HUES64 (cell line): ENCODE data around the gene DOCK11.
A peak's percentile ranks its signal among the peaks of the same experiment; 100 is the strongest.

ENCODE experiments used
- H3K27ac ChIP-seq: 2 replicates; pipeline ENCODE4 v1.7.0; 2013; ENCODE audit warnings: low read depth, low read length, inconsistent platforms
- H3K27me3 ChIP-seq: 2 replicates; pipeline ENCODE4 v1.6.1; 2013; ENCODE audit warnings: mild to moderate bottlenecking, low read length; ENCODE audit not compliant: insufficient read depth
- H3K36me3 ChIP-seq: 2 replicates; pipeline ENCODE4 v1.6.1; 2013; ENCODE audit warnings: mild to moderate bottlenecking, low read length; ENCODE audit not compliant: insufficient read depth
- H3K4me1 ChIP-seq: 2 replicates; pipeline ENCODE4 v1.6.1; 2013; ENCODE audit warnings: mild to moderate bottlenecking, low read length, moderate library complexity; ENCODE audit not compliant: insufficient read depth
- H3K4me3 ChIP-seq: 2 replicates; pipeline ENCODE4 v1.5.1; 2013; ENCODE audit warnings: mild to moderate bottlenecking, low read length, moderate library complexity
- H3K9ac ChIP-seq: 2 replicates; pipeline ENCODE4 v1.6.1; 2013; ENCODE audit warnings: mild to moderate bottlenecking, low read depth, low read length
- H3K9me3 ChIP-seq: 2 replicates; pipeline ENCODE4 v1.6.1; 2013; ENCODE audit warnings: low read depth, low read length; ENCODE audit not compliant: insufficient read depth
- WGBS: fragments of 150-250, 120-280 bp; methylation state at CpG from one replicate; pipeline ENCODE4 v1.1.7; 2013; ENCODE audit warnings: missing lambda C conversion rate; 5-methylcytosine and 5-hydroxymethylcytosine counted together

DOCK11 gene

DNA sequence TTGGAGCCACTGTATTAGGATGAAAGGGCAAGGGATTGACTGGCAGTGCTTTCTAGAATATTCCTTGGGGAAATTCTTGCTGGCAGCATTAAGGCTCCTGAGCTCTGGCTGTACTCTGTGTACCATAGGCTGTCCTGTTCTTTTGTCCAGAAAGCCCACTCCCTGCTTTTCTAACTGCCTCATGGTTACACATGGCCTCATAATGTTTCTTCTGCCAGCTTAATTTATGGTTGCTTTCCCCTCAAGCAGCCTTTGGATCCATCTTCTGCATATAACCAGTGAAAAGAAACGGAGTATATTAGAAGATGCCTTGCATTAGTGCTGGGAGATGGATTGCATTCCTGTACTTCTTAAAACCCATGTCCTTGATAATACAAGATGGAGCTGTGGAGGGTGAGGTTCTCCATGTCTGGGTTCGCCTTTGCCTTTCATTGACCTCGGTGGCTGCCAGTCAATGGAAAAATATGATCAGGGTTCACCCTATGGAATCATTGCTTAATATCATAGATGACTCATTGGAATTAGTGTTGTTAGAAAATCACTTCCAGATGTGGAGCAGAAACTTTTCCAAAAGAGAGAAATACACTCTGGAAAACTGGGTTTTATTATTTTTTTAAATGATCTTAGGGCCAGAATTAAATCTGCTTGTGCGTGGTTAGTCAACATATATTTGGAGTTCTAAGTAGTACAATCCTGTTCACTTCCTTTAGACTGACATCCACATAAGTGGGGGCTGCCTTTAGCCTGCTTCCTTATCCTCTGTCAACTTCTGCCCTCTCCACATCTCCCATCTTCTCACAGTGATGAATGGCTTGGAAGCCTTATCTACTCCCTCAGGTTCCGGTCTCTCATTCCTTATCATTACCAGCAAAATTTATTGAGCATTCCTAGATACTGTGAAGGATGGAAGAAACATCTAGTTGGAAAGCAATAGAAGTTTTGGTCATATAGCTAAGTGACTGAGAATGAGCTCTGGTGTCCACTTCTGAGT is 24.9 kb downstream of the DOCK11 start:
- 84% methylated on average over 3 of the region's 5 CpGs for WGBS
- H3K9me3 ChIP-seq = no peaks in the 10 kb centered on the region
- H3K27me3 ChIP-seq = no peaks in the 10 kb centered on the region
- H3K9ac ChIP-seq = no peak overlapping the region
- H3K4me1 ChIP-seq = no peaks in the 10 kb centered on the region; the same call in 1 of the 2 replicates
- H3K4me3 ChIP-seq = no peak overlapping the region
- H3K36me3 ChIP-seq = no peaks in the 10 kb centered on the region
- H3K27ac ChIP-seq = no peak overlapping the region

DNA sequence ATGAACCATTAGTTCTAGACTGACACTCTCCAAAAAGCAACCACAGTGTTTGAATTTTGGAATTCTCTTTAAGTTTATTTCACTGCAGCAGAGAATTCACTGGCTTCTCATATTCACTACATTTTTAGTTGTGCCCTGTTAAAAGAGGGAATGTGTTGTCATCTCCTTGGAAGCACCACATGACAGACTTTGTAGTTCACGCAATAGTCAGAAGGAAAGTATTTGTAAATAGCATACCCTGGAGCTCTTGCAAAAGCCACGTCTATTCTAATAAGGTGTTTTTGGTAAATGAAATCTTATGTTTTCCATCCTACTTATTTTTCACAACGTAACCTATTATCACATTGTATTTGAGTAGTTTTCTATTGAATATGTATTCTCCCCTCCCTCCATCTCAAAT is 25.8 kb downstream of the DOCK11 start:
- H3K4me1 ChIP-seq = peaks cover 7% of the 10 kb centered on the region
- no peak overlapping the region for H3K27ac ChIP-seq
- WGBS = 100% methylated on average over 1 of the region's 3 CpGs

DNA sequence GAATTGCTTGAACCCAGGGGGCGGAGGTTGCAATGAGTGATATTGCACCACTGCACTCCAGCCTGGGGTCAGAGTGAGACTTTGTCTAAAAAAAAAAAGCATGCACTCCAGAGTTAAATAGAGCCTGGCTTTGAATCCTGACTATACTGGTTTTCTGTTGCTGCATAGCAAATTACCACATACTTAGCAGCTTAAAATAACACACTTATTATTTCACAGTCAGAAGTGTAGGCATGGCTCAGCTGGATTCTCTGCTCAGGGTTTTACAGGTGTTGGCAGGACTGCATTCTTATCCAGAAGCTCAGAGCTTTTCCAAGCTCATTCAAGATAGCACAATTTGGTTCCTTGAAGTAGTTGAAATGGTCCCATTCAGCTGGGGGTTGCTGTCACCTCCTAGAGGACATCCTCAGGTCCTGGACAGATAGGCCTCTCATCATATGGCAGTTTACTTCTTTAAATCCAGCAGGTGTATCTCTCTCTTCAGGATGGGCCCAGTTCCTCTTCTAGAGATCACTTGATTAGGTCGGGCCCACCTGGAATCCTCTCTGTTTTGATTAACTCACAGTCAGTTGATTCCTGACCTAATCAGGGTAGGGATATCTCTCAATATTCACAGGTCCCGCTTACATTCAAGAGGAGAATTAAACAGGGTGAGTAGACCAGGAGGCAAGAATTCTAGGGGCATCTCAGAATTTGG is 26.8 kb downstream of the DOCK11 start:
- 95% methylated on average over 3 of the region's 3 CpGs for WGBS
- H3K9me3 ChIP-seq = no peaks in the 10 kb centered on the region
- H3K4me3 ChIP-seq = no peak overlapping the region
- no peaks in the 10 kb centered on the region for H3K27me3 ChIP-seq
- H3K36me3 ChIP-seq = no peaks in the 10 kb centered on the region
- H3K27ac ChIP-seq = no peak overlapping the region
- H3K4me1 ChIP-seq = peaks cover 8% of the 10 kb centered on the region
- H3K9ac ChIP-seq = no peak overlapping the region

More for the DNA sequence above, 25.8 kb downstream of the DOCK11 start:
- no peaks in the 10 kb centered on the region for H3K9me3 ChIP-seq
- no peak overlapping the region for H3K9ac ChIP-seq
- no peak overlapping the region for H3K4me3 ChIP-seq
- H3K27me3 ChIP-seq = no peaks in the 10 kb centered on the region
- no peaks in the 10 kb centered on the region for H3K36me3 ChIP-seq

DNA sequence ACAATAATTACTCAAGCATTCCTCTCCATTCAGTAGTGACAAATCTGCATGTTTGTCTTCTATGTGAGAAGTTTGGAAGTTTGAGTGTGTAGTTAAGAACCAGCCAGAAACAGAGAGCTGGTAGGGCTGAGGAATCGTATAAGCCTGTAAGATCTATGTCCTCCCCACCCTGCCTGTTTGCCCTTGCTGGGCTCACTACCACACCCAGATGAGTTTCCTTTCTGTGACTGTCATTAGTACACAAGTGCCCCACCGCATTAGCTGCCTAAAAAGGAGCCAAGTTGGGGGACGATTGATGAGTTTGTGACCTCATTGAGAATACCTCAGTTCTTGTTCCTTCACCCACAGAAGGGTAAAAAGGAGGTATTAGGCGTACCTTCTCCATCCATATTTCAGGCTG is 28.3 kb downstream of the DOCK11 start:
- Histone ChIP-seq H3K36me3 (no peaks in the 10 kb centered on the region), H3K9ac (no peak overlapping the region), H3K4me1 (peaks cover 8% of the 10 kb centered on the region), H3K9me3 (no peaks in the 10 kb centered on the region), H3K27ac (no peak overlapping the region), H3K27me3 (no peaks in the 10 kb centered on the region), H3K4me3 (no peak overlapping the region)
- WGBS = 89% methylated on average over 2 of the region's 4 CpGs

DNA sequence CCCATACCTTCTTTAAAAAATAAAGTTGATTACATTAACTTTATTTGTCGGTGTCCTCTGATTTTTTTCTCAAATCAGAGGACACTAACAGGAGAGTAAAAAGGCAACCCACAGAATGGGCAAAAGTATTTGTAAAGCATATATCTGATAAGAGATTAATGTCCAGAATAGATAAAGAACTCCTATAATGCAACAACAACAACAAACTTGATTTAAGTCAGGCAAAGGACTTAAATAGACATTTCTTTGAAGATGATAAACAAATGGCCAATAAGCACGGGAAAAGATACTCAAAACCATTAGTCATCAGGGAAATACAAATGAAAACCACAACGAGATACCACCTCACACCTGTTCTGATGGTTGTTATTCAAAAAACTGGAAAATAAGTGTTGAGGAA is 28.7 kb downstream of the DOCK11 start:
- Histone ChIP-seq H3K9ac (no peak overlapping the region), H3K36me3 (no peaks in the 10 kb centered on the region), H3K9me3 (no peaks in the 10 kb centered on the region), H3K27ac (no peak overlapping the region), H3K27me3 (no peaks in the 10 kb centered on the region), H3K4me3 (no peak overlapping the region), H3K4me1 (peaks cover 8% of the 10 kb centered on the region)
- WGBS = 100% methylated on average over 2 of the region's 3 CpGs

DNA sequence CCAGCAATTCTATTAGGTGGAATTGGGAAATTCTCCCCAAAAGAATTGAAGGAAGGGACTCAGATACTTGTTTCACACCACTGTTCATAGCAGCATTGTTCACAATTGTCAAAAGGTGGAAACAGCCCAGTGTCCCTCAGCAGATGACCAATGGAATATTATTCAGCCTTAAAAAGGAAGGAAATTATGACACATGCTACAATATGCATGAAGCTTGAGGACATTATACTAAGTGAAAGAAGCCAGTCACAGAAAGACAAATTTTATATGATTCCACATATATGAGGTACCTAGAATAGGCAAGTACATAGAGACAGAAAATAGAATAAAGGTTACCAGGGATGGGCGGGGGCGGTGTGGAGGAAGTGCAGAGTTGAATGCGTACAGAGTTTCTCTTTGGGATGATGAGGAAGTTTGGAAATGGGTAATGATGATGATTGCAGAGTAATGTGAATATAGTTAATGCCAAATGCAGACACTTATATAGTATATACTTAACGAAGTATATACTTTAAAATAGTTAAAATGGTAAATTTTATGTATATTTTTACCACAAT is 29.6 kb downstream of the DOCK11 start:
- Histone ChIP-seq H3K4me1 (peaks cover 8% of the 10 kb centered on the region), H3K4me3 (no peak overlapping the region), H3K9ac (no peak overlapping the region), H3K27me3 (no peaks in the 10 kb centered on the region), H3K36me3 (no peaks in the 10 kb centered on the region), H3K27ac (no peak overlapping the region), H3K9me3 (no peaks in the 10 kb centered on the region)
- WGBS = 90% methylated on average over 3 of the region's 4 CpGs

DNA sequence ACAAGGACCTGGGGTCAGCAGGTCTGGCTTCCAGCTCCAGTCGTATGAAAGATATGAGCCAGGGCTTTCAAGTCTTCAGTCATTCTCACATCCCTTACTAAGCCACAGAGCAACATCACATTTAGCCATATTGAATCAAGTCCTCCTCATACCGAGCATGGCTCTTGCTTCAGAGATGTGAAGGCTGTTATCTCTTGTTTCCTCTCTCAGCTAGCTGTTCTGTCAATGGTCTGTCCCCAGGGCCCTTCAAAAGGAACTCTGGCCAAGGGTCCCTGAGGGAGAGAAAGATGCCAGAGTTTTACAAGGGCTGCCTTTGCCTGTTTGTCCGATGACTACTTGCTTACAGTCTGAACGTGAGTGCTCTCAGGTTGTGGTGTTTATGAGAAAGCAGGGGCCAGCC is 30.5 kb downstream of the DOCK11 start:
- no peak overlapping the region; the same call in 1 of the 2 replicates for H3K27ac ChIP-seq
- H3K9me3 ChIP-seq = no peaks in the 10 kb centered on the region
- H3K4me1 ChIP-seq = peaks cover 8% of the 10 kb centered on the region
- no peak overlapping the region for H3K9ac ChIP-seq
- no peak overlapping the region for H3K4me3 ChIP-seq
- 62% methylated on average over 4 of the region's 4 CpGs for WGBS
- no peaks in the 10 kb centered on the region for H3K36me3 ChIP-seq
- H3K27me3 ChIP-seq = no peaks in the 10 kb centered on the region

DNA sequence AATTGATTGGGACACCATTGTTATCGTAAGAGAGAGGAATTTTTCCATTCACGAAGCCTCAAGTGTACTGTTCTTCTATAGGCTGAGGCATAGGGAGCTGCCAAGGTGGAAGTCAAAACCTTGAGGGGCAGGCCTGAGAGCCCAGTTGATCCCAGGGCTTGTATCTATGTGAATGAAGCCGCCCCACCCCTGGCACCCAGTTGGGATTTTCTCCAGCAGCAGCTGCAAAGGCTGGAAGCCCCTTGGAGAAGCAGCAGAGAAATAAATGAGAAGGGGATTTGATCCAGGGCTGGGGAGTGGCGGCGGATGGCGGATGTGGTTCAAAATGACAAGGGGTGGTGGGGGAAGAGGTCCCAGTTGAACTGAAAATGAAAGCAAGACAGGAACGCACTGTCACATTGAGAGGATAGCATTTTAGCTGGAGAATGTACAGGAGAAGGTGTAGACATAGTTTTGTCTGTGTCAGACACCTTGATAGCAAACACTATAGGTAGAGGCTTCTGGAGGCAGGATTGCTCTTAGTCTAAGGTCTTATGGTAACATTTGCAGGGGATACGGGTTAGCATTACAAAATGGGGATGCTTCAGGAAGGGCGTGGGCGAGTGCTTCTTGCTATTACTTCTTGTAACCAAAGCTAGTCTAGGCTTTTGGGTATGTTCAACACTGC is 32.6 kb downstream of the DOCK11 start:
- Histone ChIP-seq H3K27ac (no peak overlapping the region), H3K4me1 (peaks cover 10% of the 10 kb centered on the region), H3K9ac (no peak overlapping the region), H3K9me3 (no peaks in the 10 kb centered on the region), H3K27me3 (no peaks in the 10 kb centered on the region), H3K36me3 (no peaks in the 10 kb centered on the region), H3K4me3 (no peak overlapping the region)
- 92% methylated on average over 10 of the region's 10 CpGs for WGBS

DNA sequence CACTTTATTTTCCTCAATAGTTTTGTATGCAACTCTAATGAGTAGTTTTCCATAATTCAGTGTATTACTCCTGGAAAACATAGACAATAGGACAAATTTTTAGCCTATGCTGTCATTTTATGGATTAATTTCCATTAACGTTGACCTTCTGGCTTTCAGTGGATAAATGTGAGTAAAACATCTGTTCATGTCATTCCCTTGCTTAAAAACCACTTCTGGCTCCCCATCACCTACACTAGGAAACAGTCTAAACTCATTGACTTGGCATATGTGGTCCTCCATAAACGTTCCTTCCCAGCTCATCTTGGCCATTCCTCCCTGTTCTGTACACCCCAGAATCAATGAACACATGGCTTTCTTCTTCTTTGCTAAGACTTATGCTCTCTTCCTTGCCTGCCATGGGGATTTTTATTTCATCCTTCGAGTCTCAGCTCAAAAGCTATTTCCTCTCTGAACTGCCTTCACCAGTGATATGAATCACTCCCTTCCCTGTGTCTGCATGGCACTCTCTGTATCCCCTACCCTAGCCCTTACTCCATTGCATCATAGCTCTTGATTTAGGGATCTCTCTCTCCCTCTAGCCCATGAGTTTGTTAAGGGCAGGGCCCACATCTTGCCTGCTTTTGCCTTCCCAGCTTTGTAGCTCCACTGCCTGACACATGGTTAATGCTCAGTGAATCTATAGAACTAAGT is 34.8 kb downstream of the DOCK11 start:
- WGBS = 86% methylated on average over 2 of the region's 3 CpGs
- Histone ChIP-seq H3K36me3 (no peaks in the 10 kb centered on the region), H3K27me3 (no peaks in the 10 kb centered on the region), H3K27ac (no peak overlapping the region), H3K4me3 (no peak overlapping the region), H3K9me3 (no peaks in the 10 kb centered on the region), H3K9ac (no peak overlapping the region), H3K4me1 (peaks cover 30% of the 10 kb centered on the region)

DNA sequence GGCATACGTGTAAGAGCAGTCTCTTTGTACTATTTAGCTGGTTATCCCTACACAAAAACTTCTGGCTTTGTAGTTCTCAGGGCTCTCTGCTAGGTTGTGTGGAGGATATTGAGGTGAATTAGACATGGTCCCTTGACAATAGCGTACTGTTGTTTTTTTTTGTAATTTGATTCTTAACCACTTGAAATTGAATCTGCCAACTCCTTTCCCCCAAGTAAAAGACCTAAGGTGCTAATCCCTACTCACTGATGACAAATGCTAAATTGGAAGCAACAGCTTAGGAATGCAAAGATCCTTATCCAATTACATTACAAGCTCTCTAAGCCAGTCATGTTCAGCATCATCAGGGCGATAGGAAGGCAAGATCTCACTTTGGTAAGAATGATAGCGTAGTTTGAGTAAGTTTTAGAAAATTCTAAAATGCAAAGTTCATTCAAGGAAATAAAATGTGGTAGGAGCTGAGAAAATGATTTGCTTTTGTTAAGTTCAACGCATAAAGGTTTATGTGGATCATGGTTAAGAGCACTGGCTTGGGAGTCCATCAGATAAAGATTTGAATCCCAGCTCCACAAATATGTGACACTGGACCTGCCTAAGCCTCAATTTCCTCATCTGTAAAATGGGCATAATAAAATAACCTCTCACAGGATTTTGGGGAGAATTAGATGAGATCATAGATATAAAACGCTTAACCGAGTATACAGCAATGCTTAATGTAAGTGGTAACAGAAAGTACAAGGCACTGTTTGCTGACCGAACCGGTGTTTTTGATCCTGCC is 39.3 kb downstream of the DOCK11 start:
- WGBS = 68% methylated on average over 8 of the region's 9 CpGs
- no peaks in the 10 kb centered on the region for H3K27me3 ChIP-seq
- H3K9ac ChIP-seq = no peak overlapping the region
- H3K4me1 ChIP-seq = peaks cover 46% of the 10 kb centered on the region
- H3K9me3 ChIP-seq = no peaks in the 10 kb centered on the region
- H3K27ac ChIP-seq = peak overlapping the region; percentile 68
- no peaks in the 10 kb centered on the region for H3K36me3 ChIP-seq
- no peak overlapping the region for H3K4me3 ChIP-seq
